Heart right ventricle (tissue), 16 donors: ENCODE data around the gene GRID1. TPM values are rescaled to one million over a fixed set of nuclear protein-coding genes. Genes with fewer than 3 reads are reported as not detected.

Experiments used
- ATAC-seq, 8 donors: fragments of 200-7000 bp; cut with Tn5 transposase; one replicate each; pipeline ENCODE4 v1.9.1; 2020; ENCODE audit warnings: mild to moderate bottlenecking in 8 of 8, moderate library complexity in 8 of 8, moderate number of reproducible peaks in 1 of 8
- DNase-seq, 2 donors: peaks; one replicate each; pipeline ENCODE4 v3.0.0-alpha.2; 2020
- H3K27ac ChIP-seq, 10 donors: fragments of 200-600 bp; sonication (generic) in 2 of 10; one replicate each; pipeline versions ENCODE4 v1.5.0 to v1.8.0; 2020 to 2022; ENCODE audit warnings: mild to moderate bottlenecking in 3 of 10
- H3K27me3 ChIP-seq, 7 donors: fragments of 200-600 bp; one replicate each; pipeline ENCODE4 v1.8.0; 2021 to 2022; ENCODE audit warnings: mild to moderate bottlenecking in 2 of 7
- H3K36me3 ChIP-seq, 9 donors: fragments of 200-600 bp; sonication (generic) in 1 of 9; one replicate each; pipeline versions ENCODE4 v1.5.0 to v1.8.0; 2020 to 2022; ENCODE audit warnings: mild to moderate bottlenecking in 2 of 9
- H3K4me1 ChIP-seq, 9 donors: fragments of 200-600 bp; sonication (generic) in 1 of 9; one replicate each; pipeline versions ENCODE4 v1.5.0 to v1.8.0; 2020 to 2022; ENCODE audit warnings: mild to moderate bottlenecking in 4 of 9
- H3K4me3 ChIP-seq, 10 donors: fragments of 200-600 bp; sonication (generic) in 2 of 10; one replicate each; pipeline versions ENCODE4 v1.5.0 to v1.8.0; 2020 to 2022; ENCODE audit warnings: mild to moderate bottlenecking in 7 of 10, moderate library complexity in 2 of 10
- H3K9me3 ChIP-seq, 11 donors: fragments of 200-600 bp in 10 of 11; sonication (generic) in 2 of 11; one replicate each; pipeline versions ENCODE4 v1.5.0 to v1.8.0; 2013 to 2022; ENCODE audit warnings: mild to moderate bottlenecking in 2 of 11, control low read depth in 1 of 11, moderate library complexity in 1 of 11
- CTCF ChIP-seq, 9 donors: fragments of 200-600 bp; sonication (generic) in 2 of 9; IDR thresholded peaks; one replicate each; pipeline versions ENCODE4 v1.5.0 to v1.8.0; 2021 to 2022; ENCODE audit warnings: antibody characterized with exemption in 9 of 9, mild to moderate bottlenecking in 5 of 9, moderate library complexity in 1 of 9
- WGBS, 2 donors: extraction: QIAGEN DNeasy Blood & Tissue Kit; methylation state at CpG; one replicate each; pipeline ENCODE4 v1.1.7; 2013; ENCODE audit warnings: inconsistent platforms in 1 of 2; 5-methylcytosine and 5-hydroxymethylcytosine counted together
- intact Hi-C, 10 donors: fragments of 100-400 bp; cut with DNase I; formaldehyde crosslinking; loops; one replicate each; pipeline versions ENCODE4 v1.11.1 to v1.14.2; 2022
- polyA plus RNA-seq, 2 donors: library from polyadenylated mRNA; stranded (reverse); fragments of 200-250 nt; gene quantifications; one replicate each; pipeline ENCODE4 v1.2.3, GENCODE V29; 2013
- total RNA-seq, 10 donors: library from RNA; stranded (reverse); fragmentation: NEBNext Ultra II Directional in 3 of 10; extraction: Animal tissue kit (Norgen Biotek cat#: 25700) in 3 of 10; gene quantifications; one replicate each; pipeline versions ENCODE4 v1.2.1 to v1.2.4, GENCODE V29; 2021 to 2023
- donor health status: Arrhythmogenic right ventricular cardiomyopathy.
- donor health status: ischemic (EF 13 %, LVEDD 7.1; RV severe dilation, severe dysfunction).
- donor health status: healthy with polysubstance abuse.
- donor health status: DM: no; HTN: yes; CAD: no.
- donor health status: DM: no; HTN: no; CAD: no.
- donor health status: ischemic (EF 25% LVEDD 6.9; RV normal size, moderate dysfunction).
- donor health status: ischemic (EF 25% LVEDD 5.7; RV mildly dilated, moderate dysfunction).
- donor health status: healthy.
- donor health status: DM: yes; HTN: yes; CAD: no.
- donor health status: Ischemic cardiomyopathy.
- donor health status: ischemic (EF 35%, LVEDD 5.7; RV mildly dilated, moderate dysfunction).
- donor health status: nonischemic (EF 11% LVEDD 7.7; RV severe dilation, severe dysfunction).
- donor health status: DM: yes; HTN: yes; CAD: no.
- donor health status: PGD.
- donor health status: ischemic (EF 29% LVEDD 5.4; RV normal size, mild dysfunction).
- donor health status: nonischemic (EF 23%, LVEDD 6.1; RV moderate dilation, normal function).

Gene GRID1
- total and polyA plus RNA-seq, 12 donors = 0.44 to 3.4 (median 1.5) TPM

GRCh38 chr10:86135191-86135590, 231.4 kb downstream of the GRID1 start:
- WGBS, 2 donors = 94 to 97% methylated on average over 2 of the region's 2 CpGs
- Histone ChIP-seq H3K4me3 (no peak overlapping the region), H3K27me3 (no peaks in the 10 kb centered on the region), H3K27ac (no peak overlapping the region), H3K9me3 (peaks cover 0 to 5% (median 0%) of the 10 kb centered on the region in 11 donors), H3K36me3 (no peaks in the 10 kb centered on the region), H3K4me1 (no peaks in the 10 kb centered on the region)
- no peak for DNase-seq
- TF ChIP-seq CTCF (IDR thresholded peaks at IDR 0.05) = no peak
- intact Hi-C loops = no loop called here
- no peak for ATAC-seq

- no peak overlapping the region for H3K4me3 ChIP-seq
- 88 to 93% methylated on average over 18 of the region's 18 CpGs for whole genome bisulfite sequencing, 2 donors
- no peaks in the 10 kb centered on the region for H3K4me1 ChIP-seq
- peaks cover 0 to 6% (median 0%) of the 10 kb centered on the region in 11 donors for H3K9me3 ChIP-seq
- H3K27me3 ChIP-seq = peaks cover 0 to 4% (median 0%) of the 10 kb centered on the region in 7 donors
- intact Hi-C loops = no loop called here
- ATAC-seq = no peak
- H3K36me3 ChIP-seq = no peaks in the 10 kb centered on the region
- no peak overlapping the region for H3K27ac ChIP-seq
- DNase-seq = no peak
- TF ChIP-seq CTCF (IDR thresholded peaks at IDR 0.05) = no peak
Observed at GRCh38 chr10:86130737-86131475, 235.7 kb downstream of the GRID1 start.

GRCh38 chr10:86130041-86130440, 236.6 kb downstream of the GRID1 start:
- intact Hi-C loops = no loop called here
- peaks cover 0 to 6% (median 0%) of the 10 kb centered on the region in 11 donors for H3K9me3 ChIP-seq
- TF ChIP-seq CTCF (IDR thresholded peaks at IDR 0.05) = no peak
- H3K27me3 ChIP-seq = peaks cover 0 to 4% (median 0%) of the 10 kb centered on the region in 7 donors
- H3K4me3 ChIP-seq = no peak overlapping the region
- no peaks in the 10 kb centered on the region for H3K4me1 ChIP-seq
- ATAC-seq = no peak
- DNase-seq = no peak
- H3K27ac ChIP-seq = no peak overlapping the region
- no peaks in the 10 kb centered on the region for H3K36me3 ChIP-seq

- Histone ChIP-seq H3K4me1 (no peaks in the 10 kb centered on the region), H3K27me3 (peaks cover 0 to 7% (median 0%) of the 10 kb centered on the region in 7 donors), H3K4me3 (no peak overlapping the region), H3K27ac (no peak overlapping the region), H3K36me3 (no peaks in the 10 kb centered on the region), H3K9me3 (peaks cover 0 to 6% (median 0%) of the 10 kb centered on the region in 11 donors)
- 69 to 76% methylated on average over 5 of the region's 5 CpGs for WGBS, 2 donors
- DNase-seq (no peak), ATAC-seq (no peak)
- no peak for TF ChIP-seq CTCF (IDR thresholded peaks at IDR 0.05)
- intact Hi-C loops = loop anchor here in 1 of 10 donors (5.0 kb wide), 1 partner anchor 49 kb away; no protein-coding TSS in a partner anchor
Observed at GRCh38 chr10:86128360-86128759, 238.2 kb downstream of the GRID1 start.
